ENCODE data around the gene KCNIP4.

KCNIP4 gene

GRCh38 chr4:21915761-21916160 lies 32.8 kb downstream of the KCNIP4 start:
- no peak overlapping the region for H3K4me3 ChIP-seq (ENCODE audit: low read length)
- TF ChIP-seq CTCF (conservative IDR thresholded peaks at IDR 0.05; ENCODE audit: low read depth, low read length), result no peak
- DNase-seq (ENCODE audit: low read depth), result no peak

GRCh38 chr4:21901831-21902230 lies 46.7 kb downstream of the KCNIP4 start:
- no peak for TF ChIP-seq CTCF (conservative IDR thresholded peaks at IDR 0.05; ENCODE audit: low read depth, low read length)
- DNase-seq (ENCODE audit: low read depth), result no peak
- no peak overlapping the region for H3K4me3 ChIP-seq (ENCODE audit: low read length)

GRCh38 chr4:21901281-21901680 lies 47.3 kb downstream of the KCNIP4 start:
- DNase-seq (ENCODE audit: low read depth), result no peak
- H3K4me3 ChIP-seq (ENCODE audit: low read length), result no peak overlapping the region
- no peak for TF ChIP-seq CTCF (conservative IDR thresholded peaks at IDR 0.05; ENCODE audit: low read depth, low read length)

GRCh38 chr4:21900211-21900610 lies 48.4 kb downstream of the KCNIP4 start:
- H3K4me3 ChIP-seq (ENCODE audit: low read length), result no peak overlapping the region
- TF ChIP-seq CTCF (conservative IDR thresholded peaks at IDR 0.05; ENCODE audit: low read depth, low read length), result no peak
- DNase-seq (ENCODE audit: low read depth), result no peak

- no peak for TF ChIP-seq CTCF (conservative IDR thresholded peaks at IDR 0.05; ENCODE audit: low read depth, low read length)
- no peak for DNase-seq (ENCODE audit: low read depth)
- no peak overlapping the region for H3K4me3 ChIP-seq (ENCODE audit: low read length)
Observed at GRCh38 chr4:21898101-21898500, 50.5 kb downstream of the KCNIP4 start.

GRCh38 chr4:21896767-21897166 lies 51.8 kb downstream of the KCNIP4 start:
- no peak for DNase-seq (ENCODE audit: low read depth)
- TF ChIP-seq CTCF (conservative IDR thresholded peaks at IDR 0.05; ENCODE audit: low read depth, low read length), result no peak
- no peak overlapping the region for H3K4me3 ChIP-seq (ENCODE audit: low read length)

- no peak for DNase-seq (ENCODE audit: low read depth)
- no peak overlapping the region for H3K4me3 ChIP-seq (ENCODE audit: low read length)
Observed at GRCh38 chr4:21893136-21893535, 55.4 kb downstream of the KCNIP4 start.

More at GRCh38 chr4:21893136-21893535, 55.4 kb downstream of the KCNIP4 start:
- no peak for TF ChIP-seq CTCF (conservative IDR thresholded peaks at IDR 0.05; ENCODE audit: low read depth, low read length)

Measured in retinal pigment epithelial cell (primary cell).